Astrocyte (in vitro differentiated cells and primary cell): Measurements from ENCODE around the gene SLC25A26.

Experiments used
- EZH2 ChIP-seq: IDR thresholded peaks from 2 replicates; pipeline ENCODE4 v1.6.1; 2012; ENCODE audit warnings: mild to moderate bottlenecking, low read length, inconsistent platforms; ENCODE audit not compliant: insufficient read depth
- TF ChIP-seq, protein P1 (sequence below): IDR thresholded peaks from 2 replicates; pipeline ENCODE4 v1.5.1; 2011; ENCODE audit warnings: low read depth, mild to moderate bottlenecking, inconsistent platforms, low read length, moderate library complexity; ENCODE audit not compliant: insufficient read depth

DNA sequence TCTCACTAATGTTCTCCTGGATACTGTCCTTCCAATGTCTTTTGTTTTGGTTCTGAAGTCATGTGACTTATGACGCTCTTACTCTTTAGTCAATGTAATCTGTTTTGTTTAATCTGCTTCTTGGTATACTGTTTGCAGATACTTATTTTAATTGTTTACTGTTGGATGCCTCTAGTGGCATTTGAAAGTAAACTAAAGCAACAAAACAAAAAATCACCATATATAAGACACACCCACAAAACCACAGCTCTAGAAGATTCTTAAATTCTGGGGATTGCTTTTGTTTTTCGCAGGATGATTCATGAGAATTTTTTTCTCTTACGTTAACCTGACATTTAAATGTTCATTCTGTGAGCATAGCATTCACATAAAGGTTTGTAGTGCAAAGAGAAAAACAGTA lies 16.8 kb downstream of the SLC25A26 start:
- TF ChIP-seq, protein P1, sequence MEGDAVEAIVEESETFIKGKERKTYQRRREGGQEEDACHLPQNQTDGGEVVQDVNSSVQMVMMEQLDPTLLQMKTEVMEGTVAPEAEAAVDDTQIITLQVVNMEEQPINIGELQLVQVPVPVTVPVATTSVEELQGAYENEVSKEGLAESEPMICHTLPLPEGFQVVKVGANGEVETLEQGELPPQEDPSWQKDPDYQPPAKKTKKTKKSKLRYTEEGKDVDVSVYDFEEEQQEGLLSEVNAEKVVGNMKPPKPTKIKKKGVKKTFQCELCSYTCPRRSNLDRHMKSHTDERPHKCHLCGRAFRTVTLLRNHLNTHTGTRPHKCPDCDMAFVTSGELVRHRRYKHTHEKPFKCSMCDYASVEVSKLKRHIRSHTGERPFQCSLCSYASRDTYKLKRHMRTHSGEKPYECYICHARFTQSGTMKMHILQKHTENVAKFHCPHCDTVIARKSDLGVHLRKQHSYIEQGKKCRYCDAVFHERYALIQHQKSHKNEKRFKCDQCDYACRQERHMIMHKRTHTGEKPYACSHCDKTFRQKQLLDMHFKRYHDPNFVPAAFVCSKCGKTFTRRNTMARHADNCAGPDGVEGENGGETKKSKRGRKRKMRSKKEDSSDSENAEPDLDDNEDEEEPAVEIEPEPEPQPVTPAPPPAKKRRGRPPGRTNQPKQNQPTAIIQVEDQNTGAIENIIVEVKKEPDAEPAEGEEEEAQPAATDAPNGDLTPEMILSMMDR = no peak
- no peak for TF ChIP-seq EZH2
